Omental fat pad (tissue), 4 donors: ENCODE results near the gene MEIS3. TPM values are rescaled to one million over a fixed set of nuclear protein-coding genes. Genes with fewer than 3 reads are reported as not detected.
A peak's percentile ranks its signal among the peaks of the same experiment; 100 is the strongest.

Experiments
- ATAC-seq: fragments of 150-250 bp; one replicate; pipeline ENCODE4 v1.9.1; 2016; ENCODE audit warnings: mild to moderate bottlenecking, moderate library complexity; ENCODE audit not compliant: low FRiP score
- DNase-seq: peaks from one replicate; pipeline ENCODE4 v3.0.0-alpha.2; 2019; ENCODE audit warnings: low spot score
- CTCF ChIP-seq, 3 donors: fragments of 450-650 bp; IDR thresholded peaks; one replicate each; pipeline ENCODE4 v1.5.1; 2016 to 2017; ENCODE audit warnings: antibody characterized with exemption in 3 of 3, mild to moderate bottlenecking in 3 of 3, moderate library complexity in 2 of 3
- total RNA-seq, 4 donors: library from RNA; depleted of rRNA; stranded (reverse); fragments of >200 nt; gene quantifications; one replicate each; pipeline ENCODE4 v1.1.0, GENCODE V29; 2016

MEIS3 gene
- total RNA-seq, 4 donors from 2014 or later: 7.3 to 17.2 (median 11.6) TPM

- TF ChIP-seq CTCF (IDR thresholded peaks at IDR 0.05): no peak
- no peak for ATAC-seq
Observed at GRCh38 chr19:47445937-47446402, 26.6 kb upstream of the MEIS3 start.

GRCh38 chr19:47445527-47445926 is 26.2 kb upstream of the MEIS3 start:
- ATAC-seq: no peak
- no peak for DNase-seq
- no peak for TF ChIP-seq CTCF (IDR thresholded peaks at IDR 0.05)

More at GRCh38 chr19:47445937-47446402, 26.6 kb upstream of the MEIS3 start:
- DNase-seq: no peak

GRCh38 chr19:47444388-47444821 is 25.1 kb upstream of the MEIS3 start:
- DNase-seq (no peak), ATAC-seq (no peak)
- TF ChIP-seq CTCF (IDR thresholded peaks at IDR 0.05): no peak

- TF ChIP-seq CTCF (IDR thresholded peaks at IDR 0.05): no peak
- ATAC-seq: no peak
- DNase-seq: no peak
Observed at GRCh38 chr19:47443331-47443730, 24.0 kb upstream of the MEIS3 start.

- no peak for ATAC-seq
- DNase-seq: no peak
- no peak for TF ChIP-seq CTCF (IDR thresholded peaks at IDR 0.05)
Observed at GRCh38 chr19:47438793-47439220, 19.5 kb upstream of the MEIS3 start.

- TF ChIP-seq CTCF (IDR thresholded peaks at IDR 0.05): no peak
- no peak for ATAC-seq
- no peak for DNase-seq
Observed at GRCh38 chr19:47437500-47437899, 18.2 kb upstream of the MEIS3 start.

GRCh38 chr19:47436712-47437401 is 17.5 kb upstream of the MEIS3 start:
- TF ChIP-seq CTCF (IDR thresholded peaks at IDR 0.05): peak in 1 of 3 donors; percentile 71
- peak; percentile 73 for ATAC-seq
- DNase-seq: peak; percentile 92
